ENCODE results near the gene SGIP1. TPM values are rescaled to one million over a fixed set of nuclear protein-coding genes. Genes with fewer than 3 reads are reported as not detected.
"Not testable (repeated sequence)": the region's sequence is repeated elsewhere in the genome, so short reads cannot be mapped to it uniquely, and the experiment has no call there.

The SGIP1 gene
- total and polyA plus RNA-seq, 7 donors: 0.74 to 3.7 (median 1.0) TPM

- no peaks in the 10 kb centered on the region for H3K4me1 ChIP-seq
- no peak overlapping the region for H3K27ac ChIP-seq
- DNase-seq: no peak
- WGBS, 3 donors: 74 to 96% (median 96%) methylated on average over 2 of the region's 2 CpGs
- H3K36me3 ChIP-seq (ENCODE audit: insufficient read depth in 1 of 2, low read depth in 1 of 2): no peaks in the 10 kb centered on the region
- H3K4me3 ChIP-seq: no peak overlapping the region
- H3K27me3 ChIP-seq (ENCODE audit: insufficient read depth in 3 of 3, low read length in 2 of 3): peaks cover 0 to 1% (median 0%) of the 10 kb centered on the region in 3 donors
- no peaks in the 10 kb centered on the region for H3K9me3 ChIP-seq
- no peak for TF ChIP-seq CTCF (IDR thresholded peaks at IDR 0.05)
- intact Hi-C loops (cut with DNase I): no loop called here
- no peak for ATAC-seq
Measured at GRCh38 chr1:66580081-66580480, 46.1 kb downstream of the SGIP1 start.

- intact Hi-C loops (cut with DNase I): no loop called here
- Histone ChIP-seq H3K36me3 (ENCODE audit: insufficient read depth in 1 of 2, low read depth in 1 of 2) (no peaks in the 10 kb centered on the region), H3K9me3 (no peaks in the 10 kb centered on the region), H3K4me1 (no peaks in the 10 kb centered on the region), H3K4me3 (no peak overlapping the region), H3K27ac (no peak overlapping the region), H3K27me3 (ENCODE audit: insufficient read depth in 3 of 3, low read length in 2 of 3) (no peaks in the 10 kb centered on the region)
- no peak for TF ChIP-seq CTCF (IDR thresholded peaks at IDR 0.05)
- WGBS, 3 donors: 49 to 95% (median 73%) methylated on average over 2 of the region's 2 CpGs
- DNase-seq: no peak
- no peak for ATAC-seq
Measured at GRCh38 chr1:66583021-66583420, 49.1 kb downstream of the SGIP1 start.

DNA sequence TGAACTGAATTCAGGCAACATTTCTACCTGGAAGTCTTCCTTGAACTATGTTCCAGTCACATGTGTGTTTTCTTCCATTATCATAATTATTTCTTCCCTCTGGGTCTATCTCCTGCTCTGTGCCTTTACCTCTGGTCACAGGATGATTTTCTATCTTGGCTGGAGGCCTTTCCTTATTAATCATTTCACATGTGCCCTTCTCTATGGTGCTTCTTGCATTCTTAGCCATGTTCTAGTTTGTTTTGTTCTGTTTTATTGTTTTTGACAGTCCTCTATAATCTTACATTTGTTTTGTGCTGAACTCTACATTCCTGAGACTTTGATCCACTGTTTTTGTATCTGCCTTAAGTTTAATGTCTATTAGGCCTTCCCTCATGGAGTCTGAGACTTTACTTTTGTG lies 51.0 kb downstream of the SGIP1 start:
- H3K27me3 ChIP-seq (ENCODE audit: insufficient read depth in 3 of 3, low read length in 2 of 3): no peaks in the 10 kb centered on the region
- H3K27ac ChIP-seq: no peak overlapping the region
- DNase-seq: no peak
- H3K36me3 ChIP-seq (ENCODE audit: insufficient read depth in 1 of 2, low read depth in 1 of 2): no peaks in the 10 kb centered on the region
- TF ChIP-seq CTCF (IDR thresholded peaks at IDR 0.05): no peak
- no peaks in the 10 kb centered on the region for H3K9me3 ChIP-seq
- H3K4me1 ChIP-seq: no peaks in the 10 kb centered on the region
- no peak for ATAC-seq
- H3K4me3 ChIP-seq: no peak overlapping the region
- intact Hi-C loops (cut with DNase I): no loop called here

GRCh38 chr1:66589326-66589725 lies 55.4 kb downstream of the SGIP1 start:
- intact Hi-C loops (cut with DNase I): no loop called here

GRCh38 chr1:66592106-66592507 lies 58.2 kb downstream of the SGIP1 start:
- H3K4me1 ChIP-seq; ATAC-seq; intact Hi-C loops (cut with DNase I); H3K9me3 ChIP-seq; H3K4me3 ChIP-seq; DNase-seq; H3K36me3 ChIP-seq (ENCODE audit: insufficient read depth in 1 of 2, low read depth in 1 of 2); H3K27ac ChIP-seq; H3K27me3 ChIP-seq (ENCODE audit: insufficient read depth in 3 of 3, low read length in 2 of 3): not testable (repeated sequence)
- 75 to 83% (median 80%) methylated on average over 5 of the region's 5 CpGs for WGBS, 3 donors

More at GRCh38 chr1:66589326-66589725, 55.4 kb downstream of the SGIP1 start:
- ATAC-seq: no peak
- H3K36me3 ChIP-seq (ENCODE audit: insufficient read depth in 1 of 2, low read depth in 1 of 2): no peaks in the 10 kb centered on the region
- no peak for DNase-seq
- no peaks in the 10 kb centered on the region for H3K4me1 ChIP-seq
- no peak for TF ChIP-seq CTCF (IDR thresholded peaks at IDR 0.05)
- H3K4me3 ChIP-seq: no peak overlapping the region
- no peak overlapping the region for H3K27ac ChIP-seq
- H3K27me3 ChIP-seq (ENCODE audit: insufficient read depth in 3 of 3, low read length in 2 of 3): no peaks in the 10 kb centered on the region
- no peaks in the 10 kb centered on the region for H3K9me3 ChIP-seq
